Measurements from ENCODE around the gene HES1.

DNA sequence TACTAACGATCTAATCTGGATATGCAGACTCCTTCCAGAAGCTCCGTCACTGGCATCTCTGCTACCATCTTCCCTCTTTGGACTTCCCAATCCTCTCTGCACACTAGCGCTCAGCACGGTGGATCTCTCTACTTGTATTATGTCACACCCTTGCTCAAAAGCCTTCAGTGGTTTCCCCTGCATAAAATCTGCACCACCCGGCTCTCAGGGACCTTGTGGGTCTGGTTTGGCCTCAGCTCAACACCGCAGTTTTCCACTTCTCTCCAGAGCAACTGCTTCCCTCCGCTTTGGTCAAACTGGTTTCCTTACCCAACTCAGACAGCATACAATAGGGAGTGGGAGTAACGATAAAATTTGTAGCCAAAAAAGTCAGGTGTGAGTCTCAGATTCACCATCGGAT, 30.7 kb upstream of the HES1 start:
- TF ChIP-seq, protein P1, sequence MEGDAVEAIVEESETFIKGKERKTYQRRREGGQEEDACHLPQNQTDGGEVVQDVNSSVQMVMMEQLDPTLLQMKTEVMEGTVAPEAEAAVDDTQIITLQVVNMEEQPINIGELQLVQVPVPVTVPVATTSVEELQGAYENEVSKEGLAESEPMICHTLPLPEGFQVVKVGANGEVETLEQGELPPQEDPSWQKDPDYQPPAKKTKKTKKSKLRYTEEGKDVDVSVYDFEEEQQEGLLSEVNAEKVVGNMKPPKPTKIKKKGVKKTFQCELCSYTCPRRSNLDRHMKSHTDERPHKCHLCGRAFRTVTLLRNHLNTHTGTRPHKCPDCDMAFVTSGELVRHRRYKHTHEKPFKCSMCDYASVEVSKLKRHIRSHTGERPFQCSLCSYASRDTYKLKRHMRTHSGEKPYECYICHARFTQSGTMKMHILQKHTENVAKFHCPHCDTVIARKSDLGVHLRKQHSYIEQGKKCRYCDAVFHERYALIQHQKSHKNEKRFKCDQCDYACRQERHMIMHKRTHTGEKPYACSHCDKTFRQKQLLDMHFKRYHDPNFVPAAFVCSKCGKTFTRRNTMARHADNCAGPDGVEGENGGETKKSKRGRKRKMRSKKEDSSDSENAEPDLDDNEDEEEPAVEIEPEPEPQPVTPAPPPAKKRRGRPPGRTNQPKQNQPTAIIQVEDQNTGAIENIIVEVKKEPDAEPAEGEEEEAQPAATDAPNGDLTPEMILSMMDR (IDR thresholded peaks at IDR 0.05): no peak
- no peak for TF ChIP-seq POLR2A (IDR thresholded peaks at IDR 0.05)
- TF ChIP-seq EP300 (IDR thresholded peaks at IDR 0.05): no peak
- TF ChIP-seq POLR2AphosphoS5 (IDR thresholded peaks at IDR 0.05): no peak
